Right lobe of liver (tissue), 6 donors: Measurements from ENCODE around the gene ATP10A. TPM values are rescaled to one million over a fixed set of nuclear protein-coding genes. Genes with fewer than 3 reads are reported as not detected.

Experiments
- ATAC-seq, 4 donors: fragments of 200-7000 bp; cut with Tn5 transposase; one replicate each; pipeline ENCODE4 v1.9.1; 2020; ENCODE audit warnings: mild to moderate bottlenecking in 4 of 4, moderate library complexity in 4 of 4
- DNase-seq, 3 donors: peaks; one replicate each; pipeline ENCODE4 v3.0.0-alpha.2; 2020
- H3K27ac ChIP-seq, 3 donors: fragments of 200-600 bp; one replicate each; pipeline ENCODE4 v1.8.0; 2022
- H3K27me3 ChIP-seq, 2 donors: fragments of 200-600 bp; one replicate each; pipeline ENCODE4 v1.8.0; 2022
- H3K36me3 ChIP-seq, 4 donors: fragments of 200-600 bp; sonication (generic) in 1 of 4; one replicate each; pipeline versions ENCODE4 v1.5.1 to v1.8.0; 2017 to 2022; ENCODE audit warnings: control low read depth in 1 of 4
- H3K4me1 ChIP-seq, 4 donors: fragments of 200-600 bp; sonication (generic) in 1 of 4; one replicate each; pipeline versions ENCODE4 v1.5.1 to v1.8.0; 2017 to 2022; ENCODE audit warnings: control low read depth in 1 of 4
- H3K4me3 ChIP-seq, 3 donors: fragments of 200-600 bp; one replicate each; pipeline ENCODE4 v1.8.0; 2022
- H3K9me3 ChIP-seq, 4 donors: fragments of 200-600 bp; sonication (generic) in 1 of 4; one replicate each; pipeline versions ENCODE4 v1.5.1 to v1.8.0; 2017 to 2022; ENCODE audit warnings: control low read depth in 1 of 4
- POLR2A ChIP-seq: fragments of 450-650 bp; IDR thresholded peaks from one replicate; pipeline ENCODE4 v1.6.1; 2017; ENCODE audit warnings: antibody characterized with exemption, mild to moderate bottlenecking
- WGBS: methylation state at CpG from one replicate; pipeline ENCODE4 v1.1.6; 2018; ENCODE audit warnings: low coverage, low lambda C conversion rate; ENCODE audit not compliant: insufficient coverage; ENCODE audit errors: missing lambda C conversion rate; 5-methylcytosine and 5-hydroxymethylcytosine counted together
- intact Hi-C, 2 donors: fragments of 100-400 bp; cut with DNase I; formaldehyde crosslinking; loops; one replicate each; pipeline versions ENCODE4 v1.11.2 to v1.14.1; 2022
- total RNA-seq, 6 experiments: library from RNA; depleted of rRNA in 2 of 6; stranded (reverse); fragments of >200 nt in 2 of 6; fragmentation: NEBNext Ultra II Directional in 3 of 6; extraction: Animal tissue kit (Norgen Biotek cat#: 25700) in 3 of 6; gene quantifications; one replicate each; pipeline versions ENCODE4 v1.1.0 to v1.2.4, GENCODE V29; 2016 to 2023
- TF ChIP-seq, protein P1 (sequence below), 4 donors: fragments of 200-600 bp in 3 of 4; fragments of 450-650 bp in 1 of 4; IDR thresholded peaks; one replicate each; pipeline versions ENCODE4 v1.5.1 to v1.8.0; 2016 to 2022; ENCODE audit warnings: antibody characterized with exemption in 4 of 4, mild to moderate bottlenecking in 2 of 4
- donor health status: DM: no; HTN: yes; CAD: no.
- donor health status: DM: no; HTN: no; CAD: no.
- donor health status: DM: no; HTN: no; CAD: no.
- donor health status: DM: no; HTN: yes; CAD: no.
- donor health status: DM: no; HTN: yes; CAD: no.

Gene ATP10A
- total RNA-seq, 6 experiments from 2014 or later = 0.15 to 1.00 (median 0.34) TPM

DNA sequence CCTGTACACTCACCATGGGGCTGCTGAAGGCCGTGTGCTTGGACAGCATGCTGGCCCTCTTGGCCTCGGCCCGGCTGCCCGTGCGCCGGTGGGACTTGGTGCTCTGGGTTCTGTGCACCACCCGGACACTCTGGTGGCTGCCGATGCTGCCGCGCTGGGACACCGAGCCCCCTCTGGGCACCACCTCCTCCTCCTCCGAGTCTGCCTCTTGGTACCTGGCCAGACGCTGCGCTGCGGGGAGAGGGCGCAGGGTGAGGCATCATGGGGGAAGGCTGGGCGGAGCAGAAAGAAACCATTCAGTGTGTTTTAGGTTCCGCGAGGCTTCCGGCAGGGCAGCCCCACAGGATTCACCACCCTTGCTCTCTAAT is 145.0 kb downstream of the ATP10A start:
- TF ChIP-seq, protein P1, sequence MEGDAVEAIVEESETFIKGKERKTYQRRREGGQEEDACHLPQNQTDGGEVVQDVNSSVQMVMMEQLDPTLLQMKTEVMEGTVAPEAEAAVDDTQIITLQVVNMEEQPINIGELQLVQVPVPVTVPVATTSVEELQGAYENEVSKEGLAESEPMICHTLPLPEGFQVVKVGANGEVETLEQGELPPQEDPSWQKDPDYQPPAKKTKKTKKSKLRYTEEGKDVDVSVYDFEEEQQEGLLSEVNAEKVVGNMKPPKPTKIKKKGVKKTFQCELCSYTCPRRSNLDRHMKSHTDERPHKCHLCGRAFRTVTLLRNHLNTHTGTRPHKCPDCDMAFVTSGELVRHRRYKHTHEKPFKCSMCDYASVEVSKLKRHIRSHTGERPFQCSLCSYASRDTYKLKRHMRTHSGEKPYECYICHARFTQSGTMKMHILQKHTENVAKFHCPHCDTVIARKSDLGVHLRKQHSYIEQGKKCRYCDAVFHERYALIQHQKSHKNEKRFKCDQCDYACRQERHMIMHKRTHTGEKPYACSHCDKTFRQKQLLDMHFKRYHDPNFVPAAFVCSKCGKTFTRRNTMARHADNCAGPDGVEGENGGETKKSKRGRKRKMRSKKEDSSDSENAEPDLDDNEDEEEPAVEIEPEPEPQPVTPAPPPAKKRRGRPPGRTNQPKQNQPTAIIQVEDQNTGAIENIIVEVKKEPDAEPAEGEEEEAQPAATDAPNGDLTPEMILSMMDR (IDR thresholded peaks at IDR 0.05) = no peak
- no peak for TF ChIP-seq POLR2A
- H3K4me3 ChIP-seq = no peak overlapping the region
- intact Hi-C loops = no loop called here
- no peaks in the 10 kb centered on the region for H3K9me3 ChIP-seq
- 78% methylated on average over 6 of the region's 20 CpGs for WGBS
- no peak for ATAC-seq
- no peak for DNase-seq
- H3K27ac ChIP-seq = no peak overlapping the region
- H3K4me1 ChIP-seq = no peaks in the 10 kb centered on the region
- H3K36me3 ChIP-seq = no peaks in the 10 kb centered on the region
- H3K27me3 ChIP-seq = no peaks in the 10 kb centered on the region

DNA sequence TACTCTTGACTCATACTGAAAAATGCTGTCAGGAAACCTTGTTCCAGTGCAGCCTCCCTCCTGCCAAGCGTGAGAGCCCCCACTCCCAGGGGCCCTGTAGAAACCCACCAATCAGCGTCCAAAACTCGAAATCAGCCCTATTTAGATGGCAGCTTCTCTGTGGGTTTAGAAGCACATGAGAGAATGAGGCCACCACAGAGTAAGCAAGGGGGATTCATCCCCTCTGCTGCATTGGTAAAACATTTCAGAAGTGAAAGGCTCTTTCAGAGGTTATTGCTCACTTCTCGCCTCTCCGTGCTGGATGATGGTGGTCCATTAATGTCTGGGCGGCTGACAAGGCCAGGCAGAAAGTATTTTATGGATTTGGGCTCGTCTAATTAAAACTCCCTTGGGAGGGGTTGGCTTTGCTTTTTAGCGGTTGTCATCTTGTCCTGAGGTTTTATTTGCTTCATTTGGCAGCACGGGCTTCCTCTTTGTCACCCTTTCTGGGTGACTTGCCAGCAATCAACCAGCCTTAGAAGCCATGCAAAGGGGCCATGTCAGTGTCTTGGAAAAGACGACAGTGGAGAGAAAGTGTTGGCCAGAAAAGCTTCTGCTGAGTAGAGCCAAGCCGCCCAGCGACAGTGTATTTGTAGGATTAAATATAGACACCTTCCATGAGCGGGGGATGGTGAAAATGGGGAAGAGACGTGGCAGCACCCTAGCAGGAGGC is 145.5 kb downstream of the ATP10A start:
- no peak overlapping the region for H3K27ac ChIP-seq
- TF ChIP-seq POLR2A = no peak
- TF ChIP-seq, protein P1 (IDR thresholded peaks at IDR 0.05) = no peak
- WGBS = 46% methylated on average over 13 of the region's 14 CpGs
- no peaks in the 10 kb centered on the region for H3K4me1 ChIP-seq
- H3K4me3 ChIP-seq = no peak overlapping the region
- intact Hi-C loops = no loop called here
- H3K27me3 ChIP-seq = no peaks in the 10 kb centered on the region
- H3K36me3 ChIP-seq = no peaks in the 10 kb centered on the region
- ATAC-seq = no peak
- no peak for DNase-seq
- H3K9me3 ChIP-seq = no peaks in the 10 kb centered on the region

DNA sequence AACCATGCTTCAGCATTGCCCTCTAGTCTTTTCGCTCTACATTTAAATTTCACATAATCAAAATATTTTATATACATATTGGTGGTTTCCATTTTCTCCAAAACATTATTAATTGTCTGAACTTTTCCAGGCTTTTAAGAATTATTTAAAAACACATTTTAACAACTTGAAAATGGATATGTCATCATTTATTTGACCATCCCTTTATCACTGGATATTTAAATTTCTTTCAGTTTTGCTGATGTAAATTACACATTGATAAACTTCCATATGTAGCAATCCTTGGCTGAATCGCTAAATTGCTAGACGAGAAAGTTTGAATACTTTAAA is 146.0 kb downstream of the ATP10A start:
- H3K4me3 ChIP-seq = no peak overlapping the region
- H3K9me3 ChIP-seq = no peaks in the 10 kb centered on the region
- no peak for DNase-seq
- WGBS = 78% methylated on average over 3 of the region's 3 CpGs
- H3K27me3 ChIP-seq = no peaks in the 10 kb centered on the region
- intact Hi-C loops = no loop called here
- no peaks in the 10 kb centered on the region for H3K4me1 ChIP-seq
- ATAC-seq = no peak
- no peak overlapping the region for H3K27ac ChIP-seq
- TF ChIP-seq, protein P1 (IDR thresholded peaks at IDR 0.05) = no peak
- TF ChIP-seq POLR2A = no peak
- H3K36me3 ChIP-seq = no peaks in the 10 kb centered on the region

DNA sequence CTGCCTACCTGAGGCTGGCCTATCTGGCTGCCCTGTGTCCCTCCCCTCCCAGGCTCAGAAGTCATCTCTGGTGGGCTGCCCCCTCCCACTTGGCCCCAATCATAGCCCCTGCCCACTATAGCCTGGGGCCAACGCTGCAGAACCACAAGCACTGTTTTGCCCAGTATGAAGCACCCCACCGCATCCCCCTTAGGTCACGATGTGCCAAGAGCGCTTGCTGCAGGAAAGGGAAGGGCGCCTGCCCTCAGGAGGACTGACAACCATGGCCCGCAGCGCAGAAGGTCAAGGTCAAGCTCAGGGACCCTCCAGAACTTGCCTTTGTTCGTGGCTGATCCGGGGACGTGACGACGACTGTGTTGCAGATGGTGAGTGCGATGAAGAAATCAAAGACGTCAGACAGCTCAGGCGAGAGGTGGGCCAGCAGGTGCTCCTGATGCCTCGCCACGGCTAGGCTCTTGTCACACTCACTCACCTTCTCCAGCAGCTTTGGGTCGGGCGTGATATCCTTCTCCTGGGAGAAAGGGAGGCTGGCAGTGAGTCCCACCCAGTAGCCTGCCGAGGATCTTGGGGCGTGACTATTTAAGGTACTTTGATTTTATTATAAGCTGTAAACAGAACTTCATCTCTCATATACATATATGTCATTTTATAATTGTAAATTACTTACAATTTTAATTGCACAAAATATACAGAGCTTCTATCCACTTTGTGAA is 146.6 kb downstream of the ATP10A start:
- intact Hi-C loops = no loop called here
- TF ChIP-seq, protein P1 (IDR thresholded peaks at IDR 0.05) = no peak
- TF ChIP-seq POLR2A = no peak
- DNase-seq = no peak

More for the DNA sequence above, 146.6 kb downstream of the ATP10A start:
- no peaks in the 10 kb centered on the region for H3K4me1 ChIP-seq
- no peak for ATAC-seq
- H3K27me3 ChIP-seq = no peaks in the 10 kb centered on the region
- H3K9me3 ChIP-seq = no peaks in the 10 kb centered on the region
- H3K27ac ChIP-seq = no peak overlapping the region
- WGBS = 57% methylated on average over 6 of the region's 21 CpGs
- no peaks in the 10 kb centered on the region for H3K36me3 ChIP-seq
- H3K4me3 ChIP-seq = no peak overlapping the region
